OCI-LY7 (cell line): ENCODE results near the gene FANCI. TPM values are rescaled to one million over a fixed set of nuclear protein-coding genes. Genes with fewer than 3 reads are reported as not detected.

Experiments
- BruUV-seq: library from RNA; stranded (reverse); fragments of 400-500 nt; replicated peaks from 2 replicates; lab custom pipeline; 2021; lab: Mats Ljungman, UMichigan
- CTCF ChIA-PET: fragments of 300-600 bp; sonication (Branson Sonifier 250); formaldehyde crosslinking; loops from one replicate; lab custom pipeline; 2022; ENCODE audit warnings: antibody characterized with exemption; ENCODE audit not compliant: unreplicated experiment; lab: Charles Lee
- POLR2A ChIA-PET: fragments of 300-600 bp; sonication (Branson Sonifier 250); formaldehyde crosslinking; loops from one replicate; lab custom pipeline; 2022; ENCODE audit warnings: antibody characterized with exemption; lab: Charles Lee
- DNase-seq: peaks from one replicate; pipeline ENCODE4 v3.0.0-alpha.2; 2015; ENCODE audit warnings: low spot score
- H2AFZ ChIP-seq: fragments of 200-600 bp; sonication (generic), shearing (Covaris generic); 2 replicates; pipeline ENCODE4 v1.6.1; 2014; ENCODE audit warnings: mild to moderate bottlenecking, antibody characterized with exemption, low read length, moderate library complexity
- H3K27ac ChIP-seq: fragments of 200-600 bp; sonication (generic); 2 replicates; pipeline ENCODE4 v1.5.1; 2014; ENCODE audit warnings: mixed run types, low read depth, mild to moderate bottlenecking, moderate library complexity, low read length, inconsistent platforms; ENCODE audit not compliant: poor library complexity, severe bottlenecking
- H3K36me3 ChIP-seq: fragments of 200-600 bp; sonication (generic); 2 replicates; pipeline ENCODE4 v1.6.1; 2014; ENCODE audit warnings: mild to moderate bottlenecking, antibody characterized with exemption, low read length, moderate library complexity, mixed read lengths; ENCODE audit not compliant: insufficient read depth
- H3K4me1 ChIP-seq: fragments of 200-600 bp; sonication (generic); 2 replicates; pipeline ENCODE4 v1.5.1; 2014; ENCODE audit warnings: mild to moderate bottlenecking, low read length; ENCODE audit not compliant: insufficient read depth, poor library complexity, severe bottlenecking
- H3K4me2 ChIP-seq: fragments of 200-600 bp; sonication (generic); 2 replicates; pipeline ENCODE4 v1.6.1; 2014; ENCODE audit warnings: mild to moderate bottlenecking, low read length
- H3K4me3 ChIP-seq: fragments of 200-600 bp; sonication (generic); 2 replicates; pipeline ENCODE4 v1.5.1; 2014; ENCODE audit warnings: mild to moderate bottlenecking, low read depth, low read length; ENCODE audit not compliant: poor library complexity, severe bottlenecking
- H3K79me2 ChIP-seq: fragments of 200-600 bp; sonication (generic); 2 replicates; pipeline ENCODE4 v1.6.1; 2016; ENCODE audit warnings: low read depth, mild to moderate bottlenecking, low read length, moderate library complexity, mixed read lengths; ENCODE audit not compliant: insufficient read depth
- H3K9me2 ChIP-seq: fragments of 200-600 bp; sonication (generic); 2 replicates; pipeline ENCODE4 v1.6.1; 2016; ENCODE audit warnings: mild to moderate bottlenecking, low read length, mixed read lengths; ENCODE audit not compliant: insufficient read depth
- H3K9me3 ChIP-seq: fragments of 200-600 bp; sonication (generic); 2 replicates; pipeline ENCODE4 v1.6.1; 2014; ENCODE audit warnings: mild to moderate bottlenecking, mixed run types, low read length, mixed read lengths
- H4K20me1 ChIP-seq: fragments of 200-600 bp; sonication (generic); 2 replicates; pipeline ENCODE4 v1.6.1; 2014; ENCODE audit warnings: mild to moderate bottlenecking, antibody characterized with exemption, low read length, moderate library complexity, mixed read lengths; ENCODE audit not compliant: insufficient read depth
- EZH2phosphoT487 ChIP-seq: fragments of 200-600 bp; sonication (generic); IDR thresholded peaks from 2 replicates; pipeline ENCODE4 v1.6.1; 2018; ENCODE audit warnings: low read depth, borderline replicate concordance, mild to moderate bottlenecking, mixed run types, antibody characterized with exemption, low read length, moderate library complexity, mixed read lengths
- intact Hi-C: fragments of 100-400 bp; cut with micrococcal nuclease; formaldehyde crosslinking; loops from one replicate; pipeline ENCODE4 v1.10.0; 2022; ENCODE audit not compliant: unreplicated experiment
- total RNA-seq, 2 experiments: library from RNA; depleted of rRNA in 1 of 2; stranded (reverse); fragments of >200 nt in 1 of 2; shearing (Covaris generic) in 1 of 2; gene quantifications; 2 replicates each; pipeline ENCODE4 v1.2.3, GENCODE V29; 2014 to 2022
- TF ChIP-seq, protein P1 (sequence below): fragments of 200-600 bp; sonication (generic); conservative IDR thresholded peaks from 2 replicates; pipeline ENCODE4 v1.5.1; 2014; ENCODE audit warnings: mild to moderate bottlenecking, antibody characterized with exemption, low read length, moderate library complexity, mixed read lengths

The FANCI gene
- total RNA-seq, 2 experiments from 2014 or later, result 112 to 211 TPM

- H2AFZ ChIP-seq, result no peak overlapping the region
- H3K79me2 ChIP-seq, result no peaks in the 10 kb centered on the region
- H3K4me3 ChIP-seq, result no peak overlapping the region
- H3K9me3 ChIP-seq, result no peaks in the 10 kb centered on the region
- no TSS peak for BruUV-seq
- H3K4me2 ChIP-seq, result no peak overlapping the region
- 0 out of 2 replicates have a peak, but pooled peaks cover 4% of the 10 kb centered on the region for H4K20me1 ChIP-seq
- no peak for DNase-seq
- no peak overlapping the region for H3K27ac ChIP-seq
- peaks cover 9% of the 10 kb centered on the region for H3K4me1 ChIP-seq
- ChIA-PET POLR2A (interaction anchor here (1.6 kb wide), 1 partner anchor 11 kb away, joined by 4 read pairs; no protein-coding TSS in a partner anchor), CTCF (interaction anchor here (0.6 kb wide), 1 partner anchor 46 kb away, joined by 3 read pairs; no protein-coding TSS in a partner anchor)
- TF ChIP-seq EZH2phosphoT487, result no peak
- TF ChIP-seq, protein P1, sequence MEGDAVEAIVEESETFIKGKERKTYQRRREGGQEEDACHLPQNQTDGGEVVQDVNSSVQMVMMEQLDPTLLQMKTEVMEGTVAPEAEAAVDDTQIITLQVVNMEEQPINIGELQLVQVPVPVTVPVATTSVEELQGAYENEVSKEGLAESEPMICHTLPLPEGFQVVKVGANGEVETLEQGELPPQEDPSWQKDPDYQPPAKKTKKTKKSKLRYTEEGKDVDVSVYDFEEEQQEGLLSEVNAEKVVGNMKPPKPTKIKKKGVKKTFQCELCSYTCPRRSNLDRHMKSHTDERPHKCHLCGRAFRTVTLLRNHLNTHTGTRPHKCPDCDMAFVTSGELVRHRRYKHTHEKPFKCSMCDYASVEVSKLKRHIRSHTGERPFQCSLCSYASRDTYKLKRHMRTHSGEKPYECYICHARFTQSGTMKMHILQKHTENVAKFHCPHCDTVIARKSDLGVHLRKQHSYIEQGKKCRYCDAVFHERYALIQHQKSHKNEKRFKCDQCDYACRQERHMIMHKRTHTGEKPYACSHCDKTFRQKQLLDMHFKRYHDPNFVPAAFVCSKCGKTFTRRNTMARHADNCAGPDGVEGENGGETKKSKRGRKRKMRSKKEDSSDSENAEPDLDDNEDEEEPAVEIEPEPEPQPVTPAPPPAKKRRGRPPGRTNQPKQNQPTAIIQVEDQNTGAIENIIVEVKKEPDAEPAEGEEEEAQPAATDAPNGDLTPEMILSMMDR, result no peak
- intact Hi-C loops, result no loop called here
- H3K36me3 ChIP-seq, result peaks cover 100% of the 10 kb centered on the region
- H3K9me2 ChIP-seq, result no peaks in the 10 kb centered on the region
These were observed 79.0 kb downstream of the FANCI start for GRCh38 chr15:89322822-89323221.

DNA sequence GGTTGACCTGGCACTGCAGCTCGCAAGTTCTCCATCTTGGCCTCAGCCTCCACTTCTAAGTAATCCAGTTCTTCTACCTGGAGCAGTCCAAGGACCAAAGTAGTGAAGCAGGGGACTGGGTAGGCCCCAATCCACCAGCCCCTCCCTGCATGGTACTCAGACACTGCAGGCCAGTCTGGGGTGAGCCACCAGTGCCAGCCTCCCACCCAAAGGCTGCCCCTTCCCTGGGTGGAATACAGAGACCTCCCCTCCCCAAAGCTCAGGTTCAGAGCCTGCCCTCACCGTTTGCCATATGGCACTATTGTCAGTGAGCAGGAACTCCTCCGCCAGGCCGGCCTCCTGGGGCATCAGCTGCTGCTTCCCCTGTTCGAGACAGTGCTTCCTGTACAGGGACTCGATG is 80.0 kb downstream of the FANCI start:
- TF ChIP-seq, protein P1, result no peak
- no peak for TF ChIP-seq EZH2phosphoT487
- Histone ChIP-seq H4K20me1 (0 out of 2 replicates have a peak, but pooled peaks cover 4% of the 10 kb centered on the region), H3K4me2 (no peak overlapping the region), H3K4me3 (no peak overlapping the region), H3K79me2 (no peaks in the 10 kb centered on the region), H3K9me2 (no peaks in the 10 kb centered on the region), H3K9me3 (no peaks in the 10 kb centered on the region), H3K27ac (no peak overlapping the region), H3K36me3 (peaks cover 100% of the 10 kb centered on the region), H2AFZ (no peak overlapping the region), H3K4me1 (peaks cover 9% of the 10 kb centered on the region)
- intact Hi-C loops, result no loop called here
- DNase-seq, result no peak
- POLR2A ChIA-PET, result no interaction called here
- no TSS peak for BruUV-seq
- CTCF ChIA-PET, result no interaction called here

GRCh38 chr15:89325039-89325803 is 81.4 kb downstream of the FANCI start:
- POLR2A ChIA-PET, result no interaction called here
- TF ChIP-seq, protein P1, result no peak
- no peak for TF ChIP-seq EZH2phosphoT487
- Histone ChIP-seq H3K4me2 (no peak overlapping the region), H3K9me3 (no peaks in the 10 kb centered on the region), H3K27ac (no peak overlapping the region), H3K79me2 (peaks cover 10% of the 10 kb centered on the region; the same call in 1 of the 2 replicates), H3K9me2 (no peaks in the 10 kb centered on the region), H2AFZ (no peak overlapping the region), H3K4me1 (peaks cover 9% of the 10 kb centered on the region), H3K36me3 (peaks cover 100% of the 10 kb centered on the region), H4K20me1 (peaks cover 10% of the 10 kb centered on the region), H3K4me3 (no peak overlapping the region)
- CTCF ChIA-PET, result no interaction called here
- intact Hi-C loops, result no loop called here
- DNase-seq, result no peak
- BruUV-seq, result no TSS peak
